CD8-positive, alpha-beta memory T cell (primary cell): ENCODE measurements around the gene EWSR1. TPM values are rescaled to one million over a fixed set of nuclear protein-coding genes. Genes with fewer than 3 reads are reported as not detected.
A peak's percentile ranks its signal among the peaks of the same experiment; 100 is the strongest.

Experiments
- CTCF ChIA-PET: fragments of 350-600 bp; sonication (Branson Sonifier 250); formaldehyde crosslinking; loops from one replicate; lab custom pipeline; 2021; ENCODE audit warnings: antibody characterized with exemption; lab: Charles Lee
- POLR2A ChIA-PET: fragments of 350-600 bp; sonication (Branson Sonifier 250); formaldehyde crosslinking; loops from one replicate; lab custom pipeline; 2021; ENCODE audit warnings: antibody characterized with exemption; lab: Charles Lee
- DNase-seq, 5 donors: peaks; one replicate each; pipeline versions ENCODE4 v3.0.0 to v3.0.0-alpha.2; 2020 to 2022; ENCODE audit warnings: mixed read lengths in 1 of 5
- H3K27ac ChIP-seq: one replicate; pipeline ENCODE4 v1.7.0; 2013; ENCODE audit warnings: low read depth, mild to moderate bottlenecking, low read length, moderate library complexity
- H3K27me3 ChIP-seq: 2 replicates; pipeline ENCODE4 v1.7.0; 2013; ENCODE audit warnings: low read length, mild to moderate bottlenecking; ENCODE audit not compliant: insufficient read depth, poor library complexity, severe bottlenecking
- H3K36me3 ChIP-seq: 2 replicates; pipeline ENCODE4 v1.7.0; 2013; ENCODE audit warnings: mild to moderate bottlenecking, low read length, moderate library complexity; ENCODE audit not compliant: insufficient read depth
- H3K4me1 ChIP-seq: 2 replicates; pipeline ENCODE4 v1.7.0; 2013; ENCODE audit warnings: mild to moderate bottlenecking, low read length, moderate library complexity; ENCODE audit not compliant: insufficient read depth
- H3K4me3 ChIP-seq: 2 replicates; pipeline ENCODE4 v1.7.0; 2013; ENCODE audit warnings: mild to moderate bottlenecking, low read length
- H3K9me3 ChIP-seq: 2 replicates; pipeline ENCODE4 v1.7.0; 2013; ENCODE audit warnings: mild to moderate bottlenecking, low read length
- H3K27ac Mint-ChIP-seq, 8 donors: one replicate each; pipeline ENCODE4 v1.8.0; 2020 to 2021; ENCODE audit warnings: mixed read lengths in 8 of 8, mild to moderate bottlenecking in 6 of 8, inconsistent platforms in 3 of 8, moderate library complexity in 3 of 8
- H3K27me3 Mint-ChIP-seq, 2 donors: one replicate each; pipeline ENCODE4 v1.8.0; 2020 to 2021; ENCODE audit warnings: mixed read lengths in 2 of 2, mild to moderate bottlenecking in 1 of 2, moderate library complexity in 1 of 2
- H3K36me3 Mint-ChIP-seq, 3 donors: one replicate each; pipeline ENCODE4 v1.8.0; 2020 to 2021; ENCODE audit warnings: mixed read lengths in 3 of 3, inconsistent platforms in 1 of 3, mild to moderate bottlenecking in 1 of 3
- H3K4me1 Mint-ChIP-seq, 3 donors: one replicate each; pipeline ENCODE4 v1.8.0; 2020 to 2021; ENCODE audit warnings: mixed read lengths in 3 of 3, inconsistent platforms in 1 of 3, mild to moderate bottlenecking in 1 of 3
- H3K4me3 Mint-ChIP-seq, 7 donors: one replicate each; pipeline ENCODE4 v1.8.0; 2020 to 2021; ENCODE audit warnings: mixed read lengths in 7 of 7, mild to moderate bottlenecking in 6 of 7, moderate library complexity in 4 of 7, inconsistent platforms in 2 of 7
- H3K9me3 Mint-ChIP-seq, 5 donors: one replicate each; pipeline ENCODE4 v1.8.0; 2020 to 2022; ENCODE audit warnings: mixed read lengths in 5 of 5, mild to moderate bottlenecking in 3 of 5, moderate library complexity in 2 of 5, inconsistent platforms in 1 of 5
- polyA plus RNA-seq: library from polyadenylated mRNA; unstranded; fragments of 300-500 nt; fragmentation: Illumina TruSeq; gene quantifications from one replicate; pipeline ENCODE4 v1.2.3, GENCODE V29; 2021
- total RNA-seq, 2 experiments: library from RNA; stranded (reverse); gene quantifications; one replicate each; pipeline ENCODE4 v1.2.3, GENCODE V29; 2021

EWSR1 gene
- total and polyA plus RNA-seq, 3 experiments from 2014 or later, result 219 to 327 (median 312) TPM

GRCh38 chr22:29312218-29313125, 44.4 kb downstream of the EWSR1 start:
- Mint-ChIP-seq H3K36me3 (no peaks in the 10 kb centered on the region), H3K27me3 (peaks cover 24 to 44% of the 10 kb centered on the region in 2 donors), H3K27ac (peak overlapping the region in 1 of 8 donors; percentile 29), H3K9me3 (no peaks in the 10 kb centered on the region), H3K4me1 (peaks cover 20 to 53% (median 22%) of the 10 kb centered on the region in 3 donors), H3K4me3 (peak overlapping the region in 1 of 7 donors; percentile 36)
- ChIA-PET CTCF (interaction anchor here (1.2 kb wide), 1 partner anchor 9 kb away, joined by 3 read pairs; no protein-coding TSS in a partner anchor), POLR2A (no interaction called here)
- Histone ChIP-seq H3K4me1 (peaks cover 14% of the 10 kb centered on the region), H3K27me3 (peaks cover 18% of the 10 kb centered on the region), H3K36me3 (no peaks in the 10 kb centered on the region), H3K4me3 (no peak overlapping the region), H3K9me3 (no peaks in the 10 kb centered on the region), H3K27ac (no peak overlapping the region)
- no peak for DNase-seq

DNA sequence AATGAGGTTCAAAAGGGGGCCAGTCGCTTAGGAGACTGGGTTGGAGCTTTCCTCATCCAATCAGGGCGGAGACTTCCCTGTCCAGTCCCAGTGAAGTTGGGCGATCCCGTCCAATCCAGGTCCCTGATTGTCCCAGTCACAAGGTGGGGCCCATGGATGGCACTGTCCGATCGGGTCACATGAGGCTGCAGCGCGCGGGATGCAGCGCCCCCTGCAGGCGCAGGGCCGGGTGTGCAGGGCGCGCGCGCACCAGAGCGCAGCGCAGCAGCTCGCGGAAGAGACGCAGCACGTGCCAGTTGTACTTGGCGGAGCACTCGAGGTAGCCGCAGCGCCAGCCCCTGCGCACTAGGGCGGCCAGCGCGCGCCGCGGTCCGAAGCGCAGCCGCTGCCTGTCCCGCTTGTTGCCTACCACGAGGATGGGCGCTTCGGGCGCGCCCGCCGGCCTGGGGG, 45.1 kb downstream of the EWSR1 start:
- Mint-ChIP-seq H3K36me3 (no peaks in the 10 kb centered on the region), H3K9me3 (no peaks in the 10 kb centered on the region), H3K4me3 (no peak overlapping the region), H3K27ac (no peak overlapping the region), H3K27me3 (peaks cover 24 to 42% of the 10 kb centered on the region in 2 donors), H3K4me1 (peaks cover 18 to 49% (median 19%) of the 10 kb centered on the region in 3 donors)
- Histone ChIP-seq H3K36me3 (no peaks in the 10 kb centered on the region), H3K4me1 (peaks cover 14% of the 10 kb centered on the region), H3K4me3 (no peak overlapping the region), H3K27ac (no peak overlapping the region), H3K9me3 (no peaks in the 10 kb centered on the region), H3K27me3 (peaks cover 18% of the 10 kb centered on the region)
- peak in 1 of 5 donors; percentile 36 for DNase-seq
- CTCF ChIA-PET, result interaction anchor here (1.2 kb wide), 1 partner anchor 10 kb away, joined by 3 read pairs; no protein-coding TSS in a partner anchor
- POLR2A ChIA-PET, result no interaction called here

DNA sequence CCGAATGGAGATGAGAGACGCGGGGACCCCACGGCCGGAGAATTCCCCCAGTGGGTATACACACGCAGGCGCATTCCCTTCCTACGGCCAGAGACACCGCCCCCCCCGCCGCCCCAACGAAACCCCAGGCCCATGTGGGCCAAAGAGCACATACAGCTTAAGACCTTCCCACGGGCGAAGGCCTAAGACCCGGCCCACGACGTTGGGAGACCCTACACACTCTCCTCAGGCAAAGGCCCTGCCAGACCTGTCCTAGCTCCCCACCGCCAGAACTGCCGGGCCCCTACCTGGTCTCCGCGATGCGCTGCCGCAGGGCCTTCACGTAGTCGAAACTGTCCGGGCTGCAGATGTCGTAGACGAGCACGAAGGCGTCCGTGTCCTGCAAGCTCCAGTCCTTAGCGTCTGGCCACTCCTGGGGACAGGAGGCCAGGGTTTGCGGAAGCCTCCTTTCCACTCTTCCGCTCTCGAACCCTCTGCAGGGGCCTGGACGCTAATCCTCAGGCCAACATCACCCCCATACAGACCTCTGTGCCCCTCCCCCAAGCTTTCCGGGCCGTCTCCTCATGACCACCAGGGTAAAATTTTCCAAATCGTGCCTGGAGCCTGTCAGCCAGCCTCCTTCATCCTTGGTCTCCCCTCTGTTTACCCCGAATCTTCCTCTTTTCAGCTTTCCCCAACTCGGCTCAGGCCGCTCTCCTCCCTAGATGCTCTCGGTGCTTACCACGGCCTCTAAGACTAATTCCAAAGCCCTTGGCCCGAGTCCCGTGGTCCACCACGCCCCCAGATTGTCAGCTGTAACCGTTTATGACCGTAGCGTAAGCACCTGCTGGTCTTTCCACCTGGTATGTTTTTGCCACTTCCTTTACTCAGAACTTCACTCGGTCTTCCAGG, 45.8 kb downstream of the EWSR1 start:
- no peak overlapping the region for H3K27ac ChIP-seq
- Mint-ChIP-seq H3K9me3 (no peaks in the 10 kb centered on the region), H3K36me3 (no peaks in the 10 kb centered on the region), H3K27ac (peak overlapping the region in 2 of 8 donors; percentile 58 to 79), H3K4me3 (peak overlapping the region; percentile 20 to 71 (median 59)), H3K4me1 (peaks cover 15 to 43% (median 16%) of the 10 kb centered on the region in 3 donors), H3K27me3 (peaks cover 24 to 42% of the 10 kb centered on the region in 2 donors)
- no peaks in the 10 kb centered on the region for H3K9me3 ChIP-seq
- ChIA-PET POLR2A (no interaction called here), CTCF (interaction anchor here (1.2 kb wide), 1 partner anchor 11 kb away, joined by 3 read pairs; no protein-coding TSS in a partner anchor)
- no peak overlapping the region for H3K4me3 ChIP-seq
- DNase-seq, result peak in 1 of 5 donors; percentile 29
- no peaks in the 10 kb centered on the region for H3K36me3 ChIP-seq
- peaks cover 14% of the 10 kb centered on the region for H3K4me1 ChIP-seq
- peaks cover 18% of the 10 kb centered on the region for H3K27me3 ChIP-seq

GRCh38 chr22:29314537-29315285, 46.6 kb downstream of the EWSR1 start:
- peak overlapping the region; percentile 20 to 71 (median 59) for H3K4me3 Mint-ChIP-seq
- H3K27me3 Mint-ChIP-seq, result peaks cover 24 to 42% of the 10 kb centered on the region in 2 donors
- ChIA-PET CTCF (no interaction called here), POLR2A (no interaction called here)
- no peak overlapping the region for H3K4me3 ChIP-seq
- no peaks in the 10 kb centered on the region for H3K36me3 Mint-ChIP-seq
- H3K27ac Mint-ChIP-seq, result peak overlapping the region in 1 of 8 donors; percentile 58
- no peaks in the 10 kb centered on the region for H3K9me3 ChIP-seq
- no peak overlapping the region for H3K27ac ChIP-seq
- H3K4me1 Mint-ChIP-seq, result peaks cover 13 to 35% (median 15%) of the 10 kb centered on the region in 3 donors
- no peak for DNase-seq
- H3K9me3 Mint-ChIP-seq, result no peaks in the 10 kb centered on the region
- H3K27me3 ChIP-seq, result peaks cover 18% of the 10 kb centered on the region
- peaks cover 11% of the 10 kb centered on the region for H3K4me1 ChIP-seq
- no peaks in the 10 kb centered on the region for H3K36me3 ChIP-seq

DNA sequence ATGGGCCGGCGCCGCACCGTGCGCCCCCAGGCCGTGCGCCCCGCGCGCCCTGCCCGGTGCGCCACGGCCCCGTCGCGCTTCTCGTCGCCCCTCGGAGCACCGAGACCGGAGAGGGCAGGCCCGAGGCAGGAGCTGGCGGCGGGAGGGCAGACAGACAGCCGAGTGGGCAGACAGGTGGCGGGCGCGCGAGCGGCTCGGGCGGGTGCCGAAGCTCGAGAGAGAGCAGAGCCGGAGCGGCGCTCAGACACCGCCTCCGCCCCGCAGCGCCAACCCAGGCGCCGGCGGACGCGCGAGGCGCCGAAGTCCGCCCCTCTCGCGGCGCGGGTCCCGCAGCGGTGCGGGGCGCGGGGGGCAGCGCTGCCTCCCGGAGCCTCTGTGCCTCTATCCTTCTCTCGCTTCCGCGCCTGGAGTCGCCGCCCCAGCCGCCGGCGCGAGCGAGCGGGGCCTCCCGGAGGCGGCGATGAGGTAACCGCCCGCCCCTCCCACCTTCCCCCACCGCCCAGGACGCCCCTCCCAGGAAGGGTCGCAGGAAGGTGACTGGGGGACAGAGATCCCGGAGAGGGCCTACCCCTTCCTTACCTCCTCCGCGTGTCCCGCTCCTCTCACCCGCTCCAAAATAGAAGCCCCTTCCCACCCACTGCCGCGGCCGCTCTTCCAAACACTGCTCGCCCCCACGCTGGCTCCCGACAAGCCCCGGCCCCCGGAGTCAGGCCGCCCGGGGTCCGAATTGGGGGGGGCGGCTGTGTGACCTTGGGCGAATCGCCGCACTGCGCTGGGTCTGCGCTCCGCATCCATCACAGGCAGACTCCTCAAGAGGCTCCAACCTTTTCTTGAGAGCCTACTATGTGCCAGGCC, 47.4 kb downstream of the EWSR1 start, which contains the start of gene RASL10A:
Gene RASL10A, minus strand, starts transcription at position 412 of the 855 bp plus-strand sequence. CDS start 451 bp downstream, outside the sequence.
- H3K4me1 Mint-ChIP-seq, result peaks cover 13 to 34% (median 15%) of the 10 kb centered on the region in 3 donors
- H3K27me3 Mint-ChIP-seq, result peaks cover 24 to 42% of the 10 kb centered on the region in 2 donors
- Histone ChIP-seq H3K27ac (no peak within 1 kb of the TSS), H3K9me3 (no peaks in the 10 kb centered on the region), H3K4me3 (no peak within 1 kb of the TSS), H3K36me3 (no peaks in the 10 kb centered on the region), H3K4me1 (peaks cover 11% of the 10 kb centered on the region), H3K27me3 (peaks cover 18% of the 10 kb centered on the region)
- H3K4me3 Mint-ChIP-seq, result peak within 1 kb of the TSS; percentile 35 to 78 (median 63)
- DNase-seq, result no peak
- ChIA-PET CTCF (no interaction called here), POLR2A (no interaction called here)
- H3K36me3 Mint-ChIP-seq, result no peaks in the 10 kb centered on the region
- peak within 1 kb of the TSS in 1 of 8 donors; percentile 58 for H3K27ac Mint-ChIP-seq
- no peaks in the 10 kb centered on the region for H3K9me3 Mint-ChIP-seq

DNA sequence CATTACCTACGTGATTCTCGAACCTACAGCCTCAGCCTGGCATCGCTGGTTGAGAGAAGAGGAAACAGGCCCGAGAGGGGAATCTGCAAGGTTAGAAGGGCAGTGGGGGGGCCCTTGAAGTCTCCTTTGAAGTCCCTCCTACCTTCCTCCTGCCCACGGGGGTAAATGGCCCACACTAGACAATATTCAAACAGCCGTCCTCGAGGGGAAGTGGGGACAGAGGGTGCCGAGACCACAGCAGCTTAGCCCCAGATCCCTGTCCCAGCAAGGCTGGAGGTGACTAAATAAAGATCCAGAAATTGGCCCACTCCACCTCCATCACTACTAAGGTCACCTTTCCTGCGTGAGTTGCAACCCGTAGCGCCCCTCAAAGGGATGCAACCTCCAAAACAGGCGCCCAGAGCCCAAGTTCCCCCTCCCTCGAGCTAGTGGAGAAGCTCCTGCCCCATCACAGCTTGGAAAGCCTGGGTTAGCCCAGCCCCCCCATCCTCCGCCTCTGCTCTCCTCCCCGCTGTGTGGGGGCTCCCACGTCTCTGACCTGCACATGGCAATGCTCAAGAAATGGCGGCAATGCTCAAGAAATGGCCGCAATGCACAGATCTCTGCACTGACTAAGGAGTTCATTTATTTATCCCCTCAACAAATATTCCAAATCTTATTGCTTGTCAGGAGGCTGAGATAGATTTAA, 48.2 kb downstream of the EWSR1 start:
- POLR2A ChIA-PET, result no interaction called here
- no peak for DNase-seq
- no peak overlapping the region for H3K27ac ChIP-seq
- H3K4me1 Mint-ChIP-seq, result peaks cover 13 to 28% (median 15%) of the 10 kb centered on the region in 3 donors
- H3K4me3 ChIP-seq, result no peak overlapping the region
- no peak overlapping the region for H3K27ac Mint-ChIP-seq
- H3K27me3 Mint-ChIP-seq, result peaks cover 24 to 39% of the 10 kb centered on the region in 2 donors
- H3K4me1 ChIP-seq, result peaks cover 11% of the 10 kb centered on the region
- no peaks in the 10 kb centered on the region for H3K9me3 ChIP-seq
- peaks cover 18% of the 10 kb centered on the region for H3K27me3 ChIP-seq
- peak overlapping the region in 3 of 7 donors; percentile 63 to 78 (median 69) for H3K4me3 Mint-ChIP-seq
- H3K36me3 ChIP-seq, result no peaks in the 10 kb centered on the region
- CTCF ChIA-PET, result no interaction called here
- no peaks in the 10 kb centered on the region for H3K36me3 Mint-ChIP-seq
- H3K9me3 Mint-ChIP-seq, result no peaks in the 10 kb centered on the region
